SHP77 (cell line): Measurements from ENCODE around the gene TINAGL1.

ENCODE experiments used
- DNase-seq, 2 experiments: peaks; one replicate each; lab custom pipeline; 2025; lab: John Stamatoyannopoulos, UW

The TINAGL1 gene, protein sequence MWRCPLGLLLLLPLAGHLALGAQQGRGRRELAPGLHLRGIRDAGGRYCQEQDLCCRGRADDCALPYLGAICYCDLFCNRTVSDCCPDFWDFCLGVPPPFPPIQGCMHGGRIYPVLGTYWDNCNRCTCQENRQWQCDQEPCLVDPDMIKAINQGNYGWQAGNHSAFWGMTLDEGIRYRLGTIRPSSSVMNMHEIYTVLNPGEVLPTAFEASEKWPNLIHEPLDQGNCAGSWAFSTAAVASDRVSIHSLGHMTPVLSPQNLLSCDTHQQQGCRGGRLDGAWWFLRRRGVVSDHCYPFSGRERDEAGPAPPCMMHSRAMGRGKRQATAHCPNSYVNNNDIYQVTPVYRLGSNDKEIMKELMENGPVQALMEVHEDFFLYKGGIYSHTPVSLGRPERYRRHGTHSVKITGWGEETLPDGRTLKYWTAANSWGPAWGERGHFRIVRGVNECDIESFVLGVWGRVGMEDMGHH

DNA sequence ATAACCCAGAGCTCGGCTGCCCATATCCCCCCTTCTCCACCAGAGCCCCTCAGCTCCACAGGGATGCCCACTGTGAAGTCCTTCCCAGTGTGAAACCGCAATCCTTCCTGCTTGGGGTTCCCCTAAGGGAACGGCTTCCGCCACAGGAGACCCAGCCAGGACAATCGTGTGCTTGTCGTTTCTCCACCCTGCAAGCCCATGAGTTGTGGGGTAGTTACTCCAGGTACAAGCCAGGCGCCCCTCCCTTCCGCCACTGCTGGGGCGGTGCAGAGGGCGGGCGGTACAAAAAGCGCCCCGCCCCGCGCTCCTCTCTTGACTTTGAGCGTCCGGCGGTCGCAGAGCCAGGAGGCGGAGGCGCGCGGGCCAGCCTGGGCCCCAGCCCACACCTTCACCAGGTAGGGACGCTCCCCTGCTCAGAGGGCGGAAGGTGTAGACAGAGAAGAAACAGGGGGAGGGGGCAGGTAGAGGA lies at the start of gene TINAGL1:
Gene TINAGL1, plus strand, starts transcription at position 315 of the 469 bp plus-strand sequence. CDS start 634 bp downstream, outside the sequence.
- DNase-seq: no peak

DNA sequence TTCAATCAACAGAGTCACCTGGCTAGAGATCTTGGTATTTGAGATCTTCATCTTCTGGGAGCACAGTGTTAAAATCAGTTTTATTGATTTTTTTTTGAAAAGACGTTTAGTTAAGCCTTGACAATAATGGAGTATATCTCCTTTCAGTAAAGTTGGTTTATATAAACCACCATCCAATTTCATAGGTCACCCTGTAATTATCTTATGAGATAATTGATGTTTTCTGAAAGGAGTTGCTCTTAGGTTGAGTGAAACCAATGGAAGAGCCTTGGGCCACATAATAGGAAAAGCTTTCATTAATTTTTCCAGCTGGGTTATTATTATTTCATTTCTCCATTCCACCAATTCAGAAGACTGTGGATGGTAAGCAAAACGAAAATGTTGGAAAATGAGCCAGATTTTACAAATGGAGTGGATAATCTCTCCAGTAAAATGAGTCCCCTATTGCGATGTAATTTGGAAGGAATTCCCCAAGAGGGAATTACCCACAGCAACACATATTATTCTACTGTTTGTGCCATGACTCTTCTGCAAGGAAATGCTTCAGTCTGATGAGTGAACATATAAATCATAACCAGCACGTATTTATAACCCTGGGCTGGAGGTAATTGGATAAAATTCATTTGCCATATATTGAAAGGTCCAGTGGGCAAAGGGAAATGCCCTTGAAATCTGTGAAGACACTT lies 46.2 kb upstream of the TINAGL1 start:
- DNase-seq: no peak

DNA sequence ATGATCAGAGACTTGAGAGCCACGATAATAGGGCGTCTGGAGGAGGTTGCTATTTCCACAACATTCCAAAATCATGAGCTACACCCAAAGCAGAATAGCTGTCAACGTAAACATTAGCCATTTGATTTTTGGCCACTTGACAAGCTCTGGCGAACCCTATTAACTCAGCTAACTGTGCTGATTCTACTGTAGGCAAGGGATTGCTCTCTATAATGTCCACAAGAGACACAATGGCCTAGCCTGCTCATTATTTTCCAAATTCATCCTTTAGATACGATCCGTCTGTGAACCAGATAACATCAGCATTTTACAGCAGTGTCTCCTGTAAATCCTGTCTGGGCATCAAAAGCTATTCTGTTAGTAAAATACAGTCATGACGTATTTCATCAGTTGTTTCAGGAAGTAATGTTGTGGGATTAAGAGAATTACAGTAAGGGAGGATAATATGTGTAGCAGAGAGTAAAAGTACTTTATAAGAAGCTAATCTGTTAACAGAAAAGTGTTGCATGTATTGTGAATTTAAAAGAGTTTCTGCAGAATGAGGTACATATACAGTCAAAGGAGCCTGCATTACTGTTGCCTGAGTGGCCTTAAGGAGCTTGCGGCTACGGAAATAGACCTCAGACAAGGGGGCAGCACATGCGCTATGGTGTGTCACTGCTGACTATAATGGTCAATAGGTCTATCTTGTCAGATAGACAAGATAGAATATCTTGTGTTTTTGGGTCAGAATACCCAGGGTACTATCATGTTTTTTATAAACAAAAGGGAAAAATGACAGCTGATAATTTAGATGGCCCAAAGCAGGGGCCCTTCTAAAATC lies 44.9 kb upstream of the TINAGL1 start:
- peak; percentile 16 to 48 for DNase-seq

DNA sequence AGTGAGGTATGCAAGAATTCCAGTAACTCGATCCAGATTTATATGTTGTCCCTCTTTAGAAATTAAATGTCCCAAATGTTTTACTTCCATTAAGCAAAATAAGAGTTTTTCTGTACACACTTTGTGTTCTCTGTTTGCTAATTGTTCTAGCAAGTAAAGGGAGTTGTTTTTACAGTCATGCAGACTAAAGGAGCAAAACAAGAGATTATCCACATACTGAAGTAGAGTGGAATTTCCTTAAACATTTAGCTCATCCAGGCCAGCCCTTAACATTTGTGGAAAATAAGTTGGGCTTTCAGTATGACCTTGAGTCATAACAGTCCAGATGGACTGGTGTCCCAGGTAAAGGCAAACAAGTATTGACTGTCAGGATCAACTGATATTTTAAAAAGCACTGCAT lies 44.1 kb upstream of the TINAGL1 start:
- DNase-seq: no peak

DNA sequence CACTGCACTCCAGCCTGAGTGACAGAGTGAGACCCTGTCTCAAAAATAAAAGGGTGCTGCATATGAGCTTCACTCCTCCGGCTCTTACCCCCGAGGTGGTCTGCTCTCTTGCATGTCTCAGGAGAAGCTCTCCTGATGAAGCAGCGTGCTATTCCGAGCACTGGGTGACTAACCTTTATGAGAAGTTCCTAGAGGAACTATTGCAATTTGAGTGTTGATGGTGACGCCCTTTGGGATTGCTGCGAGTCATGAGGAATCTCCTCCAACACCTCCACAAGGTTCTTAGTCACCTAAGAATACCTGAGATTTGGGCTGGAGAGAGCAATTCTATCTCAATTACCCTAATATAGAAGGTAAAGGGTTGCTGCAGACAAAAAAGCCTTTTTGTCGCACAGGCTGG lies 40.8 kb upstream of the TINAGL1 start:
- DNase-seq: no peak

DNA sequence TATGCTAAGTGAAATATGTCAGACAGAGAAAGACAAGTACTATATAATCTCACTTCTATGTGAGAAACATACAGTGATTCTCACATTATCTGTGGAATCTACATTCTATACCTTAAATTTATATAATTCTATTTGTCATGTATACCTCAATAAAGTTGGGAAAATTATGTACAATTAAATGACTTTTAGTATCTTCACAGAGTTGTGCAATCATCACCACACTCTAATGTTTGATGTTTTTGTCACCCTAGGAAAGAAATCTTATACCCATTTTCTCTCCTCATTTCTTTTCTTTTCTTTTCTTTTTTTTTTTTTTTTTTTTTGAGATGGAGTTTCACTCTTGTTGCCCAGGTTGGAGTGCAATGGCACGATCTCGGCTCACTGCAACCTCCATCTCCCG lies 37.0 kb upstream of the TINAGL1 start:
- DNase-seq: no peak

DNA sequence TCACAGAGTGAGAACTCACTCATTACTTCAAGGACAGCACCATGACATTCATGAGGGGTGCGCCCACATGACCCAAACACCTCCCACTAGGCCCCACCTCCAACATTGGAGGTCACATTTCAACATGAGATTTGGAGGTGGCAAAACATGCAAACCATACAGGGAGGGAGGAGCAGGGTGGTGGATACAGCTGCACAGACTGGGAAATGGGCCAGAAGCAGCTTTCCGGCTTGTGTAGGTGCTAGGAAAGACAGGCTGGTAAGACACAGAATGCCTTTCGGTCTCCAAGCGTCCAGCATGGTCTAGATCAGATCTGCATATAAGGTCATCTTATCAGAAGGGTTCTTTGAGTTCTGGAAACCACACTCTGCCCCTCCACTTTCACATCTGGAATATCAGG lies 35.1 kb upstream of the TINAGL1 start:
- peak; percentile 20 to 59 for DNase-seq

DNA sequence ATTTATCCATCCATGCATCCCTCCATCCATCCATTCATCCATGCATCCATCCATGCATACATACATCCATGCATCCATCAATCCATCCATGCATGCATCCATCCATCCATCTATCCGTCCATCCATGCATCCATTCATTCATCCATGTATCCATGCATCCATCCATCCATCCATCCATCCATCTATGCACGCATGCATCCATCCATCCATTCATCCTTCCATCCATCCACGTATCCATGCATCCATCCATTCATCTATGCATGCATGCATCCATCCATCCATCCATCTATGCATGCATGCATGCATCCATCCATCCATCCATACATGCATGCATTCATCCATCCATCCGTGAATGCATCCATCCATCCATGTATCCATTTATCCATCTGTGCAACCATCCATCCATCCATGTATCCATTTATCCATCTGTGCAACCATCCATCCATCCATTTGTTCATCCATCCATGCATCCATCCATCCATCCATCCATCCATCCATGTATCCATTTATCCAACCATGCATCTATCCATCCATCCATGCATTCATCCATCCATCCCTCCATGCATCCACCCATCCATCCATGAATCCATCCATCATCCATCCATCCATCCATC lies 30.3 kb upstream of the TINAGL1 start:
- DNase-seq: no peak

DNA sequence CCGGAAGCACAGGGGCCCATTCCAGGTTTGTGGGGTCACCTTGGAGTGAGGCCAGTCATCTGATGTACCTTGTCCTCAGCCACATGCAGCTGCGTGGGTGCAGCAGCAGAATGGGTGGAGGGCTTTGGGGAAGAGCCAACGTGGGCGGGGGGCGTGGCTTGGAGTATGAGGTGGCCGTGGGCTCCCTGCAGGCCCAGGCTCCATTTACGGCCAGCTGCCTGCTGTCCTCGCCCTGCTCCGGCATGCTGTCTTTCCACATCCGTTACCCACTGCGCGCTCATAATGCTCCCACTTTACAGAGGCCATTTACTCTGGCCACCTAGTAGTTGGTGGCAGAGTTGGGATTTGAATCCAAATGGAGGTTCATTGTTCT lies 27.8 kb upstream of the TINAGL1 start:
- DNase-seq: peak in 1 of 2 experiments; percentile 57

DNA sequence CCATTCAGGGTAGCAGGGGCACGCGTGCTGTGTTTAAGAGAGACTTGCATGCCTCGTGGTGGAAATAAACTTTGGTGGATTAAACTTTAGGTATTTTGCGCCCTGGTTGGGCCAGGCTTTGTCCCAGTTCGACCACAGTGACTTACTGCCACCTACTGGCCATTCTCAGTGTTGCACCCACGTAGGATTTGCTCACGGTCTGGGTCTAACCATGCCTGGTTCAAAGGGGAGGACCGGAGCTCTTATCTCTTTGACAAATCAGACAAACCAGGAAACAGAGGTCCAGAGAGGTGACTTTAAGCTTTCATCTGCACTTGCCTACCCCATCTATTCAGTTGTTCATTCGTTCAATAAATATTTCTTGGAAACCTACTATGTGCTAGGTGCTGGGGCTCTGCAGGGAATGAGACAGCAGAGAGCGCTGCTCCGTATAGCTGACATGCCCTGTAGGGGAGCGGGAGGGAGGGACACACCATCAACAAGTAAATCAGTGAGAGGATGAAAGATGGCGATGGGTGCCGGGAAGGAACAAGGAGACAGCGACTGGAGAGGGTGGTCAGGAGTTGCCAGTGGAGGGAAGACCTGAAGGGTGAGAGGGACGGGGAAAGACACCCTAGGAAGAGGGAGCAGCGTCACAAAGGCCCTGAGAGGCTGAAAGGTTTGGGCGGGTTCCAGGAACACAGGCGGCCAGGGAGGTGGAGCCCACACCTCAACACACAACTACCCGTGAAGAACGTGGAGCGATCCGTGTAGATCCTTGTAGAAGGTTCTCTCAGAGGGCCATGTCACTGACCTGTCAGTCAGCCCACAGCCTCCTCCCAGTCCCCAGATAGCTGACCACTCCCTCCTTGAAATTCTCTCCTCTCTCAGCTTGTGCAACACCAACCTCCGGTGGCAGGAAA lies 27.2 kb upstream of the TINAGL1 start:
- peak; percentile 89 to 91 for DNase-seq

DNA sequence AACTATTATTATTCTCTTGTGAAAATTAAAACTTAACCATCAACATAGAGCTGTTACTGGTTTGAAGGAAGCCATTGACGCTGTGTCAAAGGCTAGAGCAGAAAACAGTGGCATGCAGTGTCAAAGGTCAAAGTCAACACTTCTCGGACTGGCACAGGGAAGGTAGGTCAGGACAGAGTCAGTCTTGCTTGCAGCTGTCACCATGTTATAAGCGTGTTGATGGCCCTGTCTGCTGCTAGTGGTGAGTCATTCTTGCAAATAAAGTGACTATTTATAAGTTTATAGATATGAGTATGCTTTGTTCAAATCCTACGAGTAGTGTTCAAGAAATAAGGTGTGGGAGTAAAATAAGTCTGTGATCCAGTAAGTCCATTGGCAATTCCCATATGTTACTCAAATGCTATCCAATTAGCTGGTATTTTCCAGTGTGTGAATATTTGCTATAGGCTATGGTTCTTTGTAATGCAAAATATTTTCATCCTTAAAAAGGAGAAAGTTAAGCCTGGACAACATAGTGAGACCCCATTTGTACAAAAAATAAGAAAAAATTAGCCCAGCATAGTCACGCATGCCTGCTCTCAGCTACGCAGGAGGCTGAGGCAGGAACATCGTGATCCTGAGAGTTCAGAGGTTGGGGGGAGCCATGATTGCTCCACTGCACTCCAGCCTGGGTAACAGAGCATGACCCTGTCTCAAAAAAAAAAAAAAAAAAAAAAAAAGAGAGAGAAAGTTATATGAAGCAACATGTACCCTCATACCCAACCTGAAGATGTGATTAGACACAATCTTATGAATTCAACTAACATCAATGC lies 26.3 kb upstream of the TINAGL1 start:
- peak; percentile 40 to 63 for DNase-seq

DNA sequence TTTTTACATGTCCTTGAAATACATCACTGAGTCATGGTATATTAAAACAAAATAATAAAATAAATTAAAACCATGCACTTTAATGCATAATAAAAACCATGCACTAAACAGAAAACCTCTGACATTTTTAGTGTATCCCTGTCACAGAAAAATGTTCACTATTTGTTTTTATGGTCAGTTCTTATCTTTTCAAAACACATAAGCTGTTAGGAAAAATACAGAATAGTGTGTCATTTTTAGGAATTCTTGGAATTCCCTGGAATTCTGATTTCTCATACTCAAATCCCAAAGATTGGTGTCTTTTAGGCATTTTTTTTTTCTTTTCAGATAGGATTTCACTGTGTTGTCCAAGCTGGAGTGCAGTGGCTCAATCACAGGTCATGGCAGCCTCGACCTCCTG lies 25.1 kb upstream of the TINAGL1 start:
- DNase-seq: no peak

DNA sequence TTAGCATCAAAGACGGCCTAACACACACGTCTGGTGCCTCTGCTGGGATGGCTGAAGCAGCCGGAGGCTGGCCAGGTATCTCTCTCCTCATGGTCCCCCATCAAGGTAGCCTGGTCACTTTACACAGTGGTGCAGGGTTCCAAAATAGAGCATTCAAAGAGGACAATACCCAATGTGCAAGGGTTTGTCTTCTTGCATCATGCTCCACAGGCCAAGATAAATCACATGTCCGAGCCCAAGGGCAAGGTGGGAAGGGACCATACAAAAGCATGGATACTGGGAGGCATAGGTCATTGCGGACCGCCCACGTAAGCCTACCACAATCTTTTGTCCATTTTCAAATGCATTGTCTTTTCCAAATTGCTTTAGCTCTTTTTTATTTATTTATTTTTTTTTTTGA lies 23.8 kb upstream of the TINAGL1 start:
- no peak for DNase-seq

DNA sequence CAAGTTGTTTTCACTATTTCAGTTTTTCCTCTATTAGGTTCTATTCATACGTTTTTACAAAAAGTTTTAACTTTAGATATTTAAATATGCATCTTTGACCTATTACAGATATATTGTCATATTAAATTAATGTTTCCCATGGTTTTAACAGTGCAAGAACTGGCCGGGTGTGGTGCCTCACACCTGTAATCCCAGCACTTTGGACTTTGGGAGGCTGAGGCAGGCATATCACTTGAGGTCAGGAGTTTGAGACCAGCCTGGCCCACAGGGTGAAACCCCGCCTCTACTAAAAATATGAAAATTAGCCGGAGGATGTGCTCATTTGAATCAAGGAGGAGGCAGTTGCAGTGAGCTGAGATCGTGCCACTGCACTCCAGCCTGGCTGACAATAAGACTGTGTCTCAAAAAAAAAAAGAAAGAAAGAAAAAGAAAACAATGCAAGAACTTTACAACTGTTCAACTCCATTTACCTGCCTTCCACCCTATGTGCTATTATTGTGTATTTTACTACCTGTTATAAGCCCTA lies 19.8 kb upstream of the TINAGL1 start:
- DNase-seq: no peak

DNA sequence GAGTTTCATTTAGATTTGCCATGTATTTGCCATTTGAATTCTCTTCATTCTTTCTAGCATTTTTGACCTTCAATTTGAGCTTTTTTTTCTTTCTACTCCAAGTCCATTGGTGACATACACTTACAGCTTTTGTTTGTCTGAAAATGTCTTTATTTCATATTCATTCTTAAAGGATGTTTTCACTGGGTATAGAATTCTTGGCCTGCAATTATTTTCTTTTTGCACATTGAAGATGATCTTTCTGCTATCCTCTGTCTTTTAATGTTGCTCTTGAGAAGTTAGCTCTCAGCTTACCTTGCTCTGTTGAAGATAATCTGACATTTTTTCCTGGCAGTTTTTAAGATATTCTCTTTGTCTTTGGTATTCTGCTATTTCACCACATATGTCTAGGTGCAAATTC lies 16.6 kb upstream of the TINAGL1 start:
- no peak for DNase-seq

DNA sequence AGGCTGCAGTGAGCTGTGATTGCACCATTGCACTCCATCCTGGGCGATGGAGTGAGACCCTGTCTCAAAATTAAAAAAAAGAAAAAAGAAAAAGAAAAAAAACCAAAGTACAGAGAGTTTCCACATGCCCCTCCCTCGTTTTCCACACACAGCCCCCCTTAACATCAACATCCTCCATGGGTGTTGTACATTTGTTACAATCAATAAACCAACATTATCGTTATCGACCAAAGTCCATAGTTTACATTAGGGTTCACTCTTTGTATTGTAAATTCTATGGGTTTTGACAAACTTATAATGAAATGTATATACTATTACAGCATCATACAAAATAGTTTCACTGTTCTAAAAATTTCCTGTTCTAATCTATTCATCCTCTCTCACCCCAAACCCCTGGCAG lies 15.9 kb upstream of the TINAGL1 start:
- DNase-seq: no peak

DNA sequence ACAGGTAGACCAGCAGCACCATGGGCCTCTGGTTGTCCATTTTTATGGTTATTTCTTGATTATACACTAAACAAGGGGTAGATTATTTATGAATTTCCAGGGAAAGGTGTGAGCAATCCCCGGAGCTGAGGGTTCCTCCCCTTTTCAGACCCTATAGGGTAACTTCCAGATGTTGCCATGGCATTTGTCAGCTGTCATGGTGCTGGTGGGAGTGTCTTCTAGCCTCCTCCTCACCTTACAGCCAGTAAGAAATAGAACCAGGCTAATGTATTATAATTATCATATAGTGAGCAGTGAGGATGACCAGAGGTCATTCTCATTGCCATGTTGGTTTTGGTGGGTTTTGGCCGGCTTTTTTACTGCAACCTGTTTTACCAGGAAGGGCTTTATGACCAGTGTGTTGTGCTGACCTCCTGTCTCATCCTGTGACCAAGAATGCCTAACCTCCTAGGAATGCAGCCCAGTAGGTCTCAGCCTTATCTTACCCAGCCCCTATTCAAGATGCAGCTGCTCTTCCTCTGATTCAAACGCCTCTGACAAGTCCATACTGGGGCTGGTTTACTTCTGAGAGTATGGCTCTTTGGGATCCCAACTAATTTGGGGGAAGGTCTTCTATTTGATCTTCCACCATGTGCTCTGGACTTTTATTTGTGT lies 13.5 kb upstream of the TINAGL1 start:
- no peak for DNase-seq

DNA sequence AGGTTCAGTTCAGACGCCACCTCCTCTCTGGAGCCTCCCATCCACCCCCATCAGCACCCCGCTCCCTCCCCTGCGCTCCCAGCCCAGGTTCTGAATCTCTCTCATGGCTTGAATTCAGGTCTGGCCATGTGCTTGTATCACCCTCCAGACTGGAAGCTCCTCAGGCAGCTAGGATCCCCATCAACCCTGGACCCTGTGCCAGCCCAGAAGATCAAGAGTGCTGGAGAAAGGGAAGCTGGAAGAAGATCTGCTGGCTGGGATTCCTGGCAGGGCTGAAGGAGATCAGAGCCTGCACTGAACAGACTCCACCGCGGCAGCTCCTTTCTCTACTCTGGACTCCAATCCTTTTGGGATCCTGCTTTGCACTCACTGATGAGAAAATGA lies 11.7 kb upstream of the TINAGL1 start:
- DNase-seq: no peak

DNA sequence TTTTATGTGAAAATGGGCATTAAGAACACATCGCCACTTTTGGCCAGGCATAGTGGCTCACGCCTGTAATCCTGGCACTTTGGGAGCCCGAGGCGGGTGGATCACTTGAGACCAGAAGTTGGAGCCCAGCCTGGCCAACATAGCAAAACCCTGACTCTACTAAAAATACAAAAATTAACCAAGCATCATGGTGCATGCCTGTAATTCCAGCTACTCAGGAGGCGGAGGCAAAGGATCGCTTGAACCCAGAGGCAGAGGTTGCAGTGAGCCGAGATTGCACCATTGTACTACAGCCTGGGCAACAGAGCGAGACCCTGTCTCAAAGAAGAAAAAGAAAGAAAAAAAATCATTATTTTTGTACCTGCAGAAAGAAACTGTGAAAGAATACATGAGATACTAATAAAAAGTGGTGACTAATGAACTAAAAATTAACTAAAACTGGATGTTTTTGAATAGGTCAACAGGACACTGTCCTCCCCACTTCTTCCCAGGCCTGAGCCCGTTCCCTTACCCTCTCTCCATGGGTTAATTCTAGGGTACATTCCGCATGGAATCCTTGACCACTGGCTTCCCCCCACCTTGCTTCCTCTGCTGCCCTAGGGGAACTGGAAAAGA lies 8.3 kb upstream of the TINAGL1 start:
- no peak for DNase-seq
